Left hindlimb (tissue), 1 donor: ENCODE data around the gene OPA3.
A peak's percentile ranks its signal among the peaks of the same experiment; 100 is the strongest.
"Not testable (repeated sequence)": the region's sequence is repeated elsewhere in the genome, so short reads cannot be mapped to it uniquely, and the experiment has no call there.

Experiments used
- DNase-seq: peaks from one replicate; pipeline ENCODE4 v3.0.0-alpha.2; 2018

Gene OPA3

DNA sequence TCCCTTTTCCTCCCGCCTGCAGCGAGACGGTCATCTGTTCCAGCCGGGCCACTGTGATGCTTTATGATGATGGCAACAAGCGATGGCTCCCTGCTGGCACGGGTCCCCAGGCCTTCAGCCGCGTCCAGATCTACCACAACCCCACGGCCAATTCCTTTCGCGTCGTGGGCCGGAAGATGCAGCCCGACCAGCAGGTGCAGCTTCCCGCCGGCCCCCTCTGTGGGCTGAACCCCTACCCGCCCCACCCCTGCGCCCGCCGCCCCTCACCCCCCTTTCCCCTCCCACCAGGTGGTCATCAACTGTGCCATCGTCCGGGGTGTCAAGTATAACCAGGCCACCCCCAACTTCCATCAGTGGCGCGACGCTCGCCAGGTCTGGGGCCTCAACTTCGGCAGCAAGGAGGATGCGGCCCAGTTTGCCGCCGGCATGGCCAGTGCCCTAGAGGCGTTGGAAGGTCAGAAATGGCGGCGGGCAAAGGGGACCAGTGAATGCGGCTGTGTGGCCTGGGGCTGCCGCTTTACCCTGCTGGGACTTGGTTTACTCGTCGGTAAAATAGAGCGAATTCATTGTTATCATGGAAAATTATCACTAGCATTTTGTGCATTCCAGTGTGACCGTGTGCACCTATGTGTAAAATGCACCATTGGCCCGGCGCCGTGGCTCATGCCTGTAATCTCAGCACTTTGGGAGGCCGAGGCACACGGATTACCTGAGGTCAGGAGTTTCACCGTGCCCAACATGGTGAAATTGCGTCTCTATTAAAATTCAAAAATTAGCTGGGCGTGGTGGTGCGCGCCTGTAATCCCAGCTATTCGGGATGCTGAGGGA, 66.7 kb downstream of the OPA3 start:
- no peak for DNase-seq

DNA sequence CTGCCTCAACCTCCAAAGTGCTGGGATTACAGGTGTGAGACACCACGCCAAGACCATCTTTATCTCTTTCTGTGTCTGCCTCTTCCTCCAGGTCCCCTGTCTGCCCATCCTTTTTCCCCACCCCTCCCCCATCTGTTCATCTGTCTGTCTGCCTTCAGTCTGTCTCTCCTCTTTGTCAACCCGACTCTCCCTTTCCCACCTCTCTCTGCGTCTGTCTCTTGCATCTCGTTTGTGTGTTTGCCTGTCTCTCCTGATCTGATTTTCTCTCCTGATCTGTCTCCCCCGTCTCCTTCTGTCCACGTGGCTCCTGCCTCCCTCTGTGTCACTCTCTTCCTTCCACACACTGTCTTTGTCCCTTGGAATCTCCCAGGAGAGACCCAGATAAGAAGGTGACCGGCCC, 67.4 kb downstream of the OPA3 start:
- no peak for DNase-seq

GRCh38 chr19:45515807-45516401, 68.7 kb downstream of the OPA3 start:
- no peak for DNase-seq

DNA sequence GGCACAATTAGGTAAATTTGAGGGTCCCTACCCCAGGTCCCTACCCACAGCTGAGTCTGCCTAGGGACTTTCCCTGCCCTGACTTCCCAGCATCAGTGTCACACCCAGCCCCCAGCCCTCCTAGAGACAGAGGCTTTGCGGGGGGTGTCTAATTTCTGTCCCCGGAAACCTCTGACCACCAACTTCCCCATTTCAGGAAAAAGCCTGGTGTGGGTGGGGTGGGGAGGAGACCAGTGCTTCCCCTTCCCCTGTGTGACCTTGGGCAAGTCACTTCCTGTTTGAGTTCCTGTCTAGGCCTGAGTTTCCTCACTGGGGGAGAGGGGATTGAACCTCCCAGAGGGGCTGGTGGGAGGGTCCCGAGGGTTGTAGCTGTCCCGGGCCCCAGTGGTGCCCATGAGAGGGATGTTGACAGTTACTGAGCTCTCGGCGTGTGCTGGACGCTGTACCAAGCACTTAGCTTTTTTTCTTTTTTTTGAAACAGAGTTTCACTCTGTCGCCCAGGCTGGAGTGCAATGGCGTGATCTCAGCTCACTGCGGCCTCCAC, 69.4 kb downstream of the OPA3 start:
- DNase-seq: no peak

DNA sequence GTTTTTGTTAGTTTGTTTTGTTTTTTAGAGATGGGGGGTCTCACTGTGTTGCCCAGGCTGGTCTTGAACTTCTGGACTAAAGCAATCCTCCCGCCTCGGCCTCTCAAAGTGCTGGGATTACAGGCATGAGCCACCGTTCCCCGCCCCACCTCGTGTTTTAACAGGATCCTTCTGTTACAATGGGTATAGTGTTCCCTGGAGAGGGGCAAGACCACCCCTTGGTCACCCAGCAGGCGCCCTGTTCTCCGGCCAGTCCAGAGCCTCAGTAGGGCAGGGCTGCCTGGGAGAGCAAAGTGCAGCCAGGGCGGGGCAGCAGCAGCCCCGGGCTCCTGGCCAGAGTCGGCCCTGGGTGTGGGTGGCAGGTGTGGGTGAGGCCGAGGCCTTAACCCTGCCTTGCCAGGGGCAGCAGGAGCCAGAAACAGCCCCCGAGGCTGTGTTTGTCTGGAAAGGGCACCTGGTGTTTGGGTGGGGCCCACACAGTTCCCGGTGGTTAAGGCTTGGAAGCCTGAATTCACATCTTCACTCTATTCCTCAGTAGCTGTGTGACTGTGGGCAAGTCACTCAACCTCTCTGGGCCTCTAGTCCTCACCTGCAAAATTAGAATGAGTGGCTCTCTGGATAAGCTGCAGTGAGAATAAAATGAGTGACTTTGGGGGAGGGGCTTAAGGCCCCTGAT, 70.1 kb downstream of the OPA3 start:
- DNase-seq: no peak

- DNase-seq: no peak
Measured at GRCh38 chr19:45512881-45513483, 71.6 kb downstream of the OPA3 start.

GRCh38 chr19:45511074-45511473, 73.5 kb downstream of the OPA3 start:
- DNase-seq: no peak

DNA sequence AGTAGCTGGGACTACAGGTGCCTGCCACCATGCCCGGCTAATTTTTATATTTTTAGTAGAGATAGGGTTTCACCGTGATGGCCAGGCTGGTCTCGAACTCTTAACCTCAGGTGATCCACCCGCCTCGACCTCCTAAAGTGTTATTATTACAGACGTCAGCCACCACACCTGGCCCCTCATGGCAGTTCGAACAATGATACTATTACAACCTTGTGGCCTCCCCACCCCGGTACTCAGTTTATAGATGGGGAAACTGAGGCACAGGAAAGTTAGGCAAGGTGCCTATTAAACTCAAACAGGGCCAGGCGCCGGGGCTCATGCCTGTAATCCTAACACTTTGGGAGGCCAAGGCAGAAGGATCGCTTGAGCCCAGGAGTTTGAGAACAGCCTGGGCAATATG, 74.2 kb downstream of the OPA3 start:
- not testable (repeated sequence) for DNase-seq

DNA sequence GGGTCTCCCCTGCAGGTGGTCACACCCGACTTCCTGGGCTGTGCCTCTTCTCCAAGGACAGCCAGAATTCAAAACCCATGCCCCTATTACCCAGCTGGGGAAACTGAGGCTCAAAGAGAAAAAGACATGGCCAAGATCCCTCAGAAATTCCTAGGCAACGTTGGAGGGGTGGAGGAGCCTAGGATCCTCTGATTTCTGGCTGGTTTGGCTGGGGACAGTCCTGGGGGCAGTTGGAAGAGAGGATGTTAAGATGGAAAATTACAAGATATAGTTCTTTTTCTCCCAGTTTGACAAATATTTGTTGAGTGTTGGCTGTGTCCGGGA, 74.9 kb downstream of the OPA3 start:
- no peak for DNase-seq

- peak; percentile 79 for DNase-seq
Measured at GRCh38 chr19:45508861-45509691, 75.5 kb downstream of the OPA3 start.

DNA sequence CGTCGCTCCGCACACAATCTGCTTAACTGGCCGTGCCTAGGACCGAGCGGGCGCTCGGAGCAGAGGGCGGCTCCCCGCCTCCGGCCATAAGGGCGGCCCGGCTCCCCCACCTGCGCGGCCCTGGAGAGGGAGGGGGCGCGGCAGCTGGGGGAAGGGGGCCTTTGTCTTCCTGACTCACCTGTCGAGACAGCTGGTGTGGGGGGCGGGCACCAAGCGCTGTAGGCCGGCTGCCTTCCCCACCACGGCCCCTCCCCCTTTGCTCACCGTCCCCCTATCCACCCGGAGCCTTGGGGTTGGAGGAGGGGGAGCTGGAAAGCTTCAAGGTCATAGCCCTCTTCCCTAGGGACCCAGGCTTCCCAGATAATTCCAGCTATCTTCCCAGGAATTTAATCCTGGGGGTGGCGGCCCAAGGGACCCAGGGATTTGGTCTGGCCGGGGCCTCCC, 76.2 kb downstream of the OPA3 start:
- DNase-seq: peak; percentile 69

DNA sequence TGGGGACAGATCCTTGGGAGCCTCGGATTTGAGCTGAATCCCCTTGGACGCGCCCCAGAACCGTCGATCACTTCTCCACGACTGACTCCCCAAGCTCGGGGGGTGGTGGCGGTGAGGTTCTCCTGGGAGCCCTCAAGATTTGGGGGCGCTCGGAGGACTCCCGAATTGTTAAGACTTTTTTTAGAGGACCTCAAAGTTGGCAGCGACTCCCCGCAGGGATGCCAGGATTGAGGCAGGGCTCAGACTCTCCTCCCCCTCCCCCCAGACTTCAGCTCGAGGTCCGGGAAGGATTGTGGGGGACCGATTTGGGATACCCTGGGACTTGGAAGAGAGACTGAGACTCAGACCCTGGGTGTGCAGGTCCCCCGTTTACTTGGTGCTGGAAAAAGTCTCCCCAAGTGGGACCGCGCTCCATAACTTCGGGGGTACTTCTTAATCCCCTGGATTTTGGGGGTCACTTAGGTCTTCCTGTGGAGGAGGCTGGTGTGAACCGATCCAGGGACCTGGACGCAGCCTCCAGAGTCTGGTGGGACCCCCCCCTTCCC, 76.7 kb downstream of the OPA3 start:
- DNase-seq: peak; percentile 60

GRCh38 chr19:45506989-45507871, 77.4 kb downstream of the OPA3 start, which contains the start of gene VASP:
Gene VASP, plus strand, starts transcription at chr19:45507479. Its CDS starts 293 bp downstream, at chr19:45507772.
- peak; percentile 91 for DNase-seq

- DNase-seq: peak; percentile 90
Measured at GRCh38 chr19:45506246-45506988, 78.2 kb downstream of the OPA3 start.

GRCh38 chr19:45505996-45506245, 78.7 kb downstream of the OPA3 start:
- DNase-seq: no peak

GRCh38 chr19:45505151-45505995, 79.2 kb downstream of the OPA3 start:
- DNase-seq: no peak

DNA sequence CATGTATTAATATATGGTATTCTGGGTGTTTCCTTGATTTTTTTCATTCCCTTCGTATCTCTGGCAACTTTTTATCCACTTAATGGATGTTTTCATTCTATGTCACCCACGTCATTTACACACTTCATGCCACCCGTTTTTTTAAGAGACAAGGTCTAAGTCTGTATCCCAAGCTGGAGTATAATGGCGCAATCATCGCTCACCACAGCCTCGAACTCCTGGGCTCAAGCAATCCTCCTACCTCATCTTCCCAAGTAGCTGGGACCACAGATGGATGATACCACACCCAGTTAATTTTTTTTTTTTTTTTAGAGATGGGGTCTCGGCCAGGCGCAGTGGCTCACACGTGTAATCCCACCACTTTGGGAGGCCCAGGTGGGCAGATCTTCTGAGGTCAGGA, 80.7 kb downstream of the OPA3 start:
- no peak for DNase-seq

- no peak for DNase-seq
Measured at GRCh38 chr19:45502111-45502510, 82.5 kb downstream of the OPA3 start.

DNA sequence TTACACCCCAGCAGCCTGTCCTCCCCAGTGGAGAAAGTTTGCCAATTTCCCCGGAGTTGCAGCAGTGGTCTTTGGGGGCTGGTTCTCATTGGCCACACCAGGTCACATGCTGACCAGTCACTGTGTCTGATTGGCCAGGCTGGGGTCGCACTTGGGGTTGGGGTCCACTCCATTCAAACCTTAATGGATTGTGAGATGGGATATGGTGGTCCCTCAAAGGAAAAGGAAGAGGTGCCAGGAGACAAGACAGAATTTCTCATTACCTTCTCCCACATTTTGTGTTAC, 82.9 kb downstream of the OPA3 start:
- DNase-seq: no peak
